Natural killer cell (primary cell): ENCODE results near the gene PCGF3. TPM values are rescaled to one million over a fixed set of nuclear protein-coding genes. Genes with fewer than 3 reads are reported as not detected.
"Not testable (repeated sequence)": the region's sequence is repeated elsewhere in the genome, so short reads cannot be mapped to it uniquely, and the experiment has no call there.

Source experiments
- ATAC-seq, 3 donors: fragments of 150-1000 bp in 2 of 3; fragments of 200-7000 bp in 1 of 3; cut with Tn5 transposase; 1 replicate in 1 of 3; 2 replicates in 2 of 3; pipeline ENCODE4 v1.10.0; 2021; ENCODE audit warnings: mild to moderate bottlenecking in 2 of 3, moderate library complexity in 2 of 3
- DNase-seq, 2 donors: peaks; one replicate each; pipeline versions ENCODE4 v3.0.0 to v3.0.0-alpha.2; 2013 to 2021; ENCODE audit warnings: mixed read lengths in 1 of 2
- H3K27ac ChIP-seq: one replicate; pipeline ENCODE4 v1.5.1; 2013; ENCODE audit warnings: mild to moderate bottlenecking, low read length
- H3K27me3 ChIP-seq: one replicate; pipeline ENCODE4 v1.6.1; 2013; ENCODE audit warnings: low read length; ENCODE audit not compliant: control insufficient read depth, insufficient read depth
- H3K36me3 ChIP-seq: one replicate; pipeline ENCODE4 v1.6.1; 2013; ENCODE audit warnings: low read length; ENCODE audit not compliant: control insufficient read depth, insufficient read depth
- H3K4me1 ChIP-seq: one replicate; pipeline ENCODE4 v1.6.1; 2013; ENCODE audit warnings: low read length; ENCODE audit not compliant: control insufficient read depth, insufficient read depth
- H3K4me3 ChIP-seq: one replicate; pipeline ENCODE4 v1.5.1; 2013; ENCODE audit warnings: low read length
- H3K9me3 ChIP-seq: one replicate; pipeline ENCODE4 v1.6.1; 2013; ENCODE audit warnings: low read length; ENCODE audit not compliant: control insufficient read depth, insufficient read depth
- H3K27ac Mint-ChIP-seq, 2 donors: one replicate each; pipeline ENCODE4 v1.8.0; 2022; ENCODE audit warnings: mild to moderate bottlenecking in 2 of 2, mixed read lengths in 2 of 2, moderate library complexity in 1 of 2
- H3K27me3 Mint-ChIP-seq, 2 donors: one replicate each; pipeline ENCODE4 v1.8.0; 2022; ENCODE audit warnings: low read depth in 2 of 2, mixed read lengths in 2 of 2
- H3K36me3 Mint-ChIP-seq: one replicate; pipeline ENCODE4 v1.8.0; 2022; ENCODE audit warnings: mixed read lengths
- H3K4me1 Mint-ChIP-seq, 2 donors: one replicate each; pipeline ENCODE4 v1.8.0; 2022; ENCODE audit warnings: mixed read lengths in 2 of 2
- H3K4me3 Mint-ChIP-seq: one replicate; pipeline ENCODE4 v1.8.0; 2022; ENCODE audit warnings: mild to moderate bottlenecking, moderate library complexity, mixed read lengths
- H3K9me3 Mint-ChIP-seq, 2 donors: one replicate each; pipeline ENCODE4 v1.8.0; 2022; ENCODE audit warnings: mixed read lengths in 2 of 2
- CTCF ChIP-seq: fragments of 200-600 bp; IDR thresholded peaks from one replicate; pipeline ENCODE4 v1.8.0; 2022; ENCODE audit warnings: antibody characterized with exemption
- WGBS: methylation state at CpG from one replicate; pipeline ENCODE4 v1.1.7; 2013; ENCODE audit warnings: missing lambda C conversion rate; ENCODE audit not compliant: insufficient coverage; 5-methylcytosine and 5-hydroxymethylcytosine counted together
- intact Hi-C: fragments of 100-400 bp; cut with micrococcal nuclease; formaldehyde crosslinking; loops from one replicate; pipeline ENCODE4 v1.14.2; 2022
- total RNA-seq, 4 donors: library from RNA; stranded (reverse); fragments of 120-200 nt in 1 of 4; gene quantifications; one replicate each; pipeline versions ENCODE4 v1.2.3 to v1.2.4, GENCODE V29; 2013 to 2022

PCGF3 gene
- total RNA-seq, 3 donors from 2014 or later (not counting 1 experiment from before 2014, with no cell fraction given), result 71.2 to 101 (median 97.2) TPM

DNA sequence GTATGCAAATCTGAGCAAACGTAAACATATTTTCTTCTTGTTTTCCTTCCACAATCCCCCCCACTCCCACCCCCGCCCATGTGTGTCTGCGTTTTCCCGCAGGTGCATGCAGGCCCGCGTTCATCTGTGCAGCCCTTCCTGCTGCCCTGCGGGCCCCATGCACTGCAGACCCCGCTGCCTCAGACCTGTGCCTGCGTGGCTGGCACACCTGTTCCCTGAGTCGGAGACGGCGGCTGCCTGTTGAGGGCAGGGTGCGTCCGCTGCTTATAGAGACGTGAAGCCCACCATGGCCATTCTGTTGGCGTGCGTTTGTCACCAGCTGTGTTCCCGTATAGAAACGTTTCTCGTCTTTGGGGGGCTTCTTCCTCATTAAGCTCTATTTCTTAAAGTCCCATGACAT is 51.5 kb downstream of the PCGF3 start:
- H3K27ac Mint-ChIP-seq, result no peak overlapping the region
- no peak for DNase-seq
- H3K9me3 Mint-ChIP-seq, result no peaks in the 10 kb centered on the region
- H3K27me3 Mint-ChIP-seq, result no peaks in the 10 kb centered on the region
- no peak for TF ChIP-seq CTCF
- H3K36me3 ChIP-seq, result no peaks in the 10 kb centered on the region
- peaks cover 26 to 27% of the 10 kb centered on the region in 2 donors for H3K4me1 Mint-ChIP-seq
- no peak overlapping the region for H3K4me3 Mint-ChIP-seq
- no peaks in the 10 kb centered on the region for H3K27me3 ChIP-seq
- WGBS, result 96% methylated on average over 19 of the region's 20 CpGs
- no peaks in the 10 kb centered on the region for H3K9me3 ChIP-seq
- intact Hi-C loops, result no loop called here
- no peak overlapping the region for H3K27ac ChIP-seq
- H3K4me3 ChIP-seq, result no peak overlapping the region
- ATAC-seq, result no peak
- no peaks in the 10 kb centered on the region for H3K4me1 ChIP-seq
- no peaks in the 10 kb centered on the region for H3K36me3 Mint-ChIP-seq

- H3K4me3 Mint-ChIP-seq, H3K27me3 Mint-ChIP-seq, H3K27me3 ChIP-seq, intact Hi-C loops, ATAC-seq, H3K9me3 Mint-ChIP-seq, H3K4me3 ChIP-seq, H3K9me3 ChIP-seq, H3K36me3 Mint-ChIP-seq, H3K27ac ChIP-seq, H3K36me3 ChIP-seq, H3K4me1 ChIP-seq, DNase-seq: not testable (repeated sequence)
- H3K27ac Mint-ChIP-seq, result peak overlapping the region in 1 of 2 donors; percentile 87
- WGBS, result 95% methylated on average over 18 of the region's 24 CpGs
- peaks cover 25 to 40% of the 10 kb centered on the region in 2 donors for H3K4me1 Mint-ChIP-seq
Observed at GRCh38 chr4:759810-760209, 54.2 kb downstream of the PCGF3 start.

DNA sequence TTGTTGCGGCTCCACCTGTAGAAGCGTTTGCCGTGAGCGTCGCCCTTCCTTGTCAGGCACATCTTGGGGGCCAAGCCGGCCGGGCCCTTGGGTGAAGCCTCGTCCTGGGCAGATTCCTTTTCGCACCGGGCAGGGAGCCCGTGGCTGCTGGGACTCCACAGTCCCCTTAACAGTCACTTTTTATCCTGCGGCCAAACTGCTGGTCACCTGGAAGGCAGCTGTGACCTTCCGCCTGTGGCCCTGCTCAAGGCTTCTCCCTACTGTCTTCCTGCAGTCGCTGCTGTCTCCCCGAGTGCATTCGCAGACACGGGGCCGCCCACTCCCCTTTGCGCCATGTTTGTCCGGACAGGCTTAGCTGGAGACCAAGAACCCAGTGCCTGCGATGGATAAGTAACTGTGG is 55.0 kb downstream of the PCGF3 start:
- Histone ChIP-seq H3K27me3 (no peaks in the 10 kb centered on the region), H3K4me3 (no peak overlapping the region), H3K36me3 (no peaks in the 10 kb centered on the region), H3K4me1 (no peaks in the 10 kb centered on the region), H3K27ac (no peak overlapping the region), H3K9me3 (no peaks in the 10 kb centered on the region)
- intact Hi-C loops, result no loop called here
- H3K4me3 Mint-ChIP-seq, result no peak overlapping the region
- TF ChIP-seq CTCF, result no peak
- DNase-seq (no peak), ATAC-seq (no peak)
- H3K27me3 Mint-ChIP-seq, result no peaks in the 10 kb centered on the region
- H3K27ac Mint-ChIP-seq, result peak overlapping the region in 1 of 2 donors; percentile 87
- H3K36me3 Mint-ChIP-seq, result no peaks in the 10 kb centered on the region
- 96% methylated on average over 20 of the region's 21 CpGs for WGBS
- H3K9me3 Mint-ChIP-seq, result no peaks in the 10 kb centered on the region
- peaks cover 25 to 35% of the 10 kb centered on the region in 2 donors for H3K4me1 Mint-ChIP-seq

DNA sequence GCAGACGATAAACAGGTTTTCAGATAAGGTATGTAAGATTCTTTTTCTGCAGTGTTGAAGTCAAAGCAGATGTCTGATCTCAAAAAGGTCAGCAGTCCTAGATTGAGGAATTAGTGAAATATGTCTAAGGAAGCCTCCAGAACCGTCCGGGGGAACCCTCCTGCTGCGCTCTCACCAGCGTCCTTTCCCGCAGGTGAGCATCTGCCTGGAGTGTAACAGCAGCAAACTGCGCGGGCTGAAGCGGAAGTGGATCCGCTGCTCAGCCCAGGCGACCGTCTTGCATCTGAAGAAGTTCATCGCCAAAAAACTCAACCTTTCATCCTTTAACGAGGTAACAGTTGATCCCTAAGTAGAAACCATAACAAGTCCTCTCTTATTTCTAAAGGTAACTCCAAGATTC is 55.5 kb downstream of the PCGF3 start:
- ATAC-seq (no peak), DNase-seq (no peak)
- Histone ChIP-seq H3K4me3 (no peak overlapping the region), H3K27ac (no peak overlapping the region), H3K27me3 (no peaks in the 10 kb centered on the region), H3K4me1 (no peaks in the 10 kb centered on the region), H3K36me3 (no peaks in the 10 kb centered on the region), H3K9me3 (no peaks in the 10 kb centered on the region)
- H3K27ac Mint-ChIP-seq, result peak overlapping the region; percentile 6 to 87
- H3K4me3 Mint-ChIP-seq, result no peak overlapping the region
- no peak for TF ChIP-seq CTCF
- H3K9me3 Mint-ChIP-seq, result no peaks in the 10 kb centered on the region
- H3K36me3 Mint-ChIP-seq, result no peaks in the 10 kb centered on the region
- intact Hi-C loops, result no loop called here
- H3K27me3 Mint-ChIP-seq, result no peaks in the 10 kb centered on the region
- WGBS, result 97% methylated on average over 13 of the region's 14 CpGs
- peaks cover 25 to 35% of the 10 kb centered on the region in 2 donors for H3K4me1 Mint-ChIP-seq
